Measurements from ENCODE around the gene NR2C1. TPM values are rescaled to one million over a fixed set of nuclear protein-coding genes. Genes with fewer than 3 reads are reported as not detected.

NR2C1 gene
- total and polyA plus RNA-seq, 2 of the 8 experiments (the other 6 are each of a cell fraction or from before 2014, with no cell fraction given): 22.8 to 48.3 TPM

DNA sequence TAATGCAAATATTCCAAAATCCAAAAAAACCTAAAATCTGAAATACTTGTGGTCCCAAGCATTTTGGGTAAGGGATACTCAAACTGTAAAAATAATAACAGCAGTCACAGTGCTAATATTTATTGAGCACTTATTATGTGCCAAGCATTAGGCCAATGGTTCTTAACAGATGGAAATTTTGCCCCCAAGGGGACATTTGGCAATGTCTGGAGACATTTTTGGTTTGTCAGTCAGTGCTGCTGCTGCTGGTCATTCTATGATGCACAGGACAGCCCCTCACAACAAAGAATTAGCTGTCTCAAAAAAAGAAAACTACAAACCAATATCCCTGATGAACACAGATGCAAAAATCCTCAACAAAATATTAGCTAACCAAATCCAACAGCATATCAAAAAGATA lies 75.7 kb downstream of the NR2C1 start:
- no peak overlapping the region for H2BK5ac ChIP-seq (ENCODE audit: low read depth, low read length)
- H4K5ac ChIP-seq (ENCODE audit: insufficient read length, low read depth, low read length): no peak overlapping the region
- no peak overlapping the region for H2BK15ac ChIP-seq (ENCODE audit: low read length)
- no peaks in the 10 kb centered on the region for H3K27me3 ChIP-seq (replicated peaks in 1 of 4; ENCODE audit: control insufficient read depth in 3 of 4, extremely low read depth in 1 of 4, insufficient read depth in 3 of 4, low read length in 3 of 4)
- no peak overlapping the region for H3K18ac ChIP-seq (ENCODE audit: extremely low read depth, low read length)
- TF ChIP-seq YY1 (IDR thresholded peaks at IDR 0.05; ENCODE audit: low read depth, low read length): no peak
- no peak for TF ChIP-seq SP1 (IDR thresholded peaks at IDR 0.05; ENCODE audit: low read depth, low read length)
- TF ChIP-seq FOSL1 (IDR thresholded peaks at IDR 0.05; ENCODE audit: insufficient read depth, low read depth, low read length): no peak
- TF ChIP-seq ASH2L (IDR thresholded peaks at IDR 0.05; ENCODE audit: low read length): no peak
- no peak for TF ChIP-seq SRF (IDR thresholded peaks at IDR 0.05; ENCODE audit: low read depth, low read length)
- TF ChIP-seq CHD2 (IDR thresholded peaks at IDR 0.05; ENCODE audit: low read length): no peak
- TF ChIP-seq CHD1 (IDR thresholded peaks at IDR 0.05; ENCODE audit: low read depth, low read length): no peak
- TF ChIP-seq, protein P1, sequence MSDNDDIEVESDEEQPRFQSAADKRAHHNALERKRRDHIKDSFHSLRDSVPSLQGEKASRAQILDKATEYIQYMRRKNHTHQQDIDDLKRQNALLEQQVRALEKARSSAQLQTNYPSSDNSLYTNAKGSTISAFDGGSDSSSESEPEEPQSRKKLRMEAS (IDR thresholded peaks at IDR 0.05): no peak
- TF ChIP-seq, protein P2, sequence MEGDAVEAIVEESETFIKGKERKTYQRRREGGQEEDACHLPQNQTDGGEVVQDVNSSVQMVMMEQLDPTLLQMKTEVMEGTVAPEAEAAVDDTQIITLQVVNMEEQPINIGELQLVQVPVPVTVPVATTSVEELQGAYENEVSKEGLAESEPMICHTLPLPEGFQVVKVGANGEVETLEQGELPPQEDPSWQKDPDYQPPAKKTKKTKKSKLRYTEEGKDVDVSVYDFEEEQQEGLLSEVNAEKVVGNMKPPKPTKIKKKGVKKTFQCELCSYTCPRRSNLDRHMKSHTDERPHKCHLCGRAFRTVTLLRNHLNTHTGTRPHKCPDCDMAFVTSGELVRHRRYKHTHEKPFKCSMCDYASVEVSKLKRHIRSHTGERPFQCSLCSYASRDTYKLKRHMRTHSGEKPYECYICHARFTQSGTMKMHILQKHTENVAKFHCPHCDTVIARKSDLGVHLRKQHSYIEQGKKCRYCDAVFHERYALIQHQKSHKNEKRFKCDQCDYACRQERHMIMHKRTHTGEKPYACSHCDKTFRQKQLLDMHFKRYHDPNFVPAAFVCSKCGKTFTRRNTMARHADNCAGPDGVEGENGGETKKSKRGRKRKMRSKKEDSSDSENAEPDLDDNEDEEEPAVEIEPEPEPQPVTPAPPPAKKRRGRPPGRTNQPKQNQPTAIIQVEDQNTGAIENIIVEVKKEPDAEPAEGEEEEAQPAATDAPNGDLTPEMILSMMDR (IDR thresholded peaks at IDR 0.05; ENCODE audit: control extremely low read depth in 1 of 3, insufficient read depth in 1 of 3, low read depth in 1 of 3, low read length in 3 of 3): no peak
- H3K9me3 ChIP-seq (ENCODE audit: insufficient read depth in 2 of 2, low read depth in 1 of 2, low read length in 1 of 2): no peaks in the 10 kb centered on the region
- H3K4me3 ChIP-seq (ENCODE audit: extremely low read depth in 1 of 4, insufficient read depth in 2 of 4, low read depth in 3 of 4, low read length in 4 of 4): no peak overlapping the region
- H3K23me2 ChIP-seq (ENCODE audit: low read depth, low read length): no peaks in the 10 kb centered on the region
- ChIA-PET POLR2A (ENCODE audit: partially characterized antibody) (interaction anchor here (0.6 kb wide), 1 partner anchor 113 kb away, joined by 3 read pairs; no protein-coding TSS in a partner anchor), CTCF (ENCODE audit: partially characterized antibody) (no interaction called here)
- DNase-seq (ENCODE audit: low read depth in 1 of 2, low spot score in 2 of 2) (no peak), FAIRE-seq (no peak)
- H3K56ac ChIP-seq (replicated peaks; ENCODE audit: insufficient read length, low read depth, low read length): no peak overlapping the region
- peaks cover 0 to 32% of the 10 kb centered on the region in 2 experiments; a peak in 2 of 4 replicates for H3K79me2 ChIP-seq (ENCODE audit: control insufficient read depth in 1 of 2, insufficient read depth in 2 of 2, low read length in 2 of 2)
- no peaks in the 10 kb centered on the region; the same call in 1 of the 2 replicates for H3K79me1 ChIP-seq (ENCODE audit: low read depth, low read length)
- no peak overlapping the region for H3K23ac ChIP-seq (ENCODE audit: insufficient read length)
- H2AK5ac ChIP-seq (ENCODE audit: low read depth, low read length): no peak overlapping the region
- H2BK12ac ChIP-seq (ENCODE audit: low read depth, low read length): no peak overlapping the region
- H2AFZ ChIP-seq (ENCODE audit: low read length): no peak overlapping the region
- H2BK120ac ChIP-seq (replicated peaks; ENCODE audit: low read depth, low read length): no peak overlapping the region
- H3K14ac ChIP-seq (ENCODE audit: insufficient read length): no peak overlapping the region
- no peak overlapping the region for H2BK20ac ChIP-seq (ENCODE audit: low read length)
- no peak overlapping the region for H4K91ac ChIP-seq (replicated peaks; ENCODE audit: insufficient read length, low read length)
- H4K20me1 ChIP-seq (replicated peaks in 1 of 2; ENCODE audit: control insufficient read depth in 1 of 2, insufficient read depth in 2 of 2, low read length in 2 of 2): no peaks in the 10 kb centered on the region
- no peak overlapping the region for H3K4me2 ChIP-seq (ENCODE audit: insufficient read depth in 1 of 2, low read depth in 2 of 2, low read length in 2 of 2)
- no peak overlapping the region for H3K4ac ChIP-seq (replicated peaks; ENCODE audit: insufficient read length, low read depth, low read length)
- no peak overlapping the region for H3K27ac ChIP-seq (ENCODE audit: low read depth, low read length)
- H3K9ac ChIP-seq (replicated peaks in 1 of 4; ENCODE audit: extremely low read depth in 1 of 4, low read depth in 3 of 4, low read length in 3 of 4): no peak overlapping the region
- peaks cover 0 to 7% (median 0%) of the 10 kb centered on the region in 4 experiments; a peak in 2 of 8 replicates for H3K36me3 ChIP-seq (ENCODE audit: control insufficient read depth in 2 of 4, insufficient read depth in 4 of 4, low read length in 3 of 4)
- no peaks in the 10 kb centered on the region for H3K4me1 ChIP-seq (replicated peaks in 1 of 4; ENCODE audit: control insufficient read depth in 3 of 4, insufficient read depth in 4 of 4, low read length in 3 of 4)
- H4K8ac ChIP-seq (ENCODE audit: extremely low read depth, insufficient read depth, low read length): no peak overlapping the region
